K562 (cell line): Measurements from ENCODE around the gene ST6GALNAC6. TPM values are rescaled to one million over a fixed set of nuclear protein-coding genes. Genes with fewer than 3 reads are reported as not detected.

ENCODE experiments used
- MNT ChIP-seq, 2 experiments: fragments of 450-650 bp; conservative IDR thresholded peaks; 2 replicates each; pipeline ENCODE4 v1.6.1; 2017; ENCODE audit warnings: mild to moderate bottlenecking in 2 of 2, moderate library complexity in 2 of 2
- REST ChIP-seq, 2 experiments: fragments of 450-650 bp; formaldehyde crosslinking in 1 of 2; IDR thresholded peaks; 2 replicates each; pipeline versions ENCODE4 v1.4.0 to v1.6.1; 2014 to 2020; ENCODE audit warnings: mild to moderate bottlenecking in 2 of 2, borderline replicate concordance in 1 of 2, low read depth in 1 of 2
- ZBTB34 ChIP-seq: fragments of 250-450 bp; sonication (Bioruptor Pico); IDR thresholded peaks from 2 replicates; pipeline ENCODE4 v1.8.0; 2021; ENCODE audit warnings: mild to moderate bottlenecking, moderate library complexity
- ZBTB40 ChIP-seq, 2 experiments: fragments of 450-650 bp in 1 of 2; sonication (generic) in 1 of 2; formaldehyde crosslinking in 1 of 2; IDR thresholded peaks; 2 replicates each; pipeline versions ENCODE4 v1.7.1 to v1.9.0; 2016 to 2022; ENCODE audit warnings: inconsistent platforms in 1 of 2, mild to moderate bottlenecking in 1 of 2, missing genetic modification reagents in 1 of 2
- polyA plus RNA-seq, 8 experiments: library from polyadenylated mRNA; depleted of rRNA in 4 of 8; stranded (reverse) in 5 of 8; unstranded in 3 of 8; fragments of >200 nt; fragmentation: Nextera tagmentation in 2 of 8; fragmentation: Illumina TruSeq in 1 of 8; extraction: Ambion mirVana in 2 of 8; extraction: Trizol in 1 of 8; gene quantifications; 2 replicates each; pipeline versions ENCODE4 v1.2.1 to v1.2.3, GENCODE V29; 2011 to 2014; ENCODE audit warnings: inconsistent platforms in 1 of 8, missing spikeins in 1 of 8
- total RNA-seq, 7 experiments: library from RNA; depleted of rRNA in 6 of 7; stranded (reverse); fragments of >200 nt in 6 of 7; fragmentation: Illumina TruSeq in 2 of 7; extraction: Trizol in 2 of 7; gene quantifications; 2 replicates each; pipeline versions ENCODE4 v1.2.1 to v1.2.3, GENCODE V29; 2011 to 2021; ENCODE audit warnings: low replicate concordance in 1 of 7

Gene ST6GALNAC6
- total and polyA plus RNA-seq, 9 of the 15 experiments (the other 6 are each of a cell fraction or from before 2014, with no cell fraction given), result 0.13 to 23.0 (median 14.5) TPM

DNA sequence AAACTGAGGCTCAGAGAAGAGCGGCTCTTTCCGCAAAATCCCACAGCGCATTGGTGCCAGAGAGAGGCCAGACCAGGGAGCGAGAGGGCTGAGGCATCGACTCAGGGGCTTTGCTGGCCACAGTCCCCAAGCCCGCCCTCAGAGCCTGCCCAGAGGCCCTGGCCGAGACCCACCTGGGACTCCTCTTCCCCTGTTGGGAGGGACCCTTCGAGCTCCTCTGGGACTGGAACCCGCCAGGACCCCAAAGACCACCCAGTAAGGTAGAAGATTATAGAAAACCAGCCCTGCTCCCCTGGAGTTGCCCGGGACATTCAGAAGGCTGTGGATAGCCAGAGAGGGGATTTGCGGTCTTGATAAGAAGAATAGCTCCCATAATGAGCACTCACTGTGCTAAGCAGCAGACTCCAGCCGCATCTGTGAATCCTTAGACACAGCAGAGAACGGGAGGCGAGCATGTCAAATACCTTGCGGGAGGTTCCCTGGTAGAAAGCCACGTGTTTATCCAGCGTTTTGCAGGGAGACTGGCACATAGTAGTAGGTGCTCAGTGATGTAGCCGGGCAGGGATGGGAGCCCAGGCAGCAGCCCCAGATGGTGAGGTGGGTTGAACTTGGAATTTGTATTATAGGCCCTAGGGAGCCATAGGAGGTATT is 21.3 kb downstream of the ST6GALNAC6 start (continued):
- peak in 1 of 2 experiments; percentile 21; a peak in 1 of 4 replicates for TF ChIP-seq MNT (conservative IDR thresholded peaks at IDR 0.05)
- peak; percentile 52; the same call in 1 of the 2 replicates for TF ChIP-seq ZBTB40 (IDR thresholded peaks at IDR 0.05)
- no peak for TF ChIP-seq ZBTB40 (CRISPR knock-in tag; IDR thresholded peaks at IDR 0.05)
- TF ChIP-seq REST (IDR thresholded peaks at IDR 0.05; ENCODE audit: borderline replicate concordance), result no peak
- peak; percentile 19; the same call in 1 of the 2 replicates for TF ChIP-seq REST (CRISPR knock-in tag; IDR thresholded peaks at IDR 0.05; ENCODE audit: low read depth)
- no peak for TF ChIP-seq ZBTB34 (CRISPR knock-in tag)
